ENCODE results near the gene SGCE.
"Not testable (repeated sequence)": the region's sequence is repeated elsewhere in the genome, so short reads cannot be mapped to it uniquely, and the experiment has no call there.

SGCE gene, protein sequence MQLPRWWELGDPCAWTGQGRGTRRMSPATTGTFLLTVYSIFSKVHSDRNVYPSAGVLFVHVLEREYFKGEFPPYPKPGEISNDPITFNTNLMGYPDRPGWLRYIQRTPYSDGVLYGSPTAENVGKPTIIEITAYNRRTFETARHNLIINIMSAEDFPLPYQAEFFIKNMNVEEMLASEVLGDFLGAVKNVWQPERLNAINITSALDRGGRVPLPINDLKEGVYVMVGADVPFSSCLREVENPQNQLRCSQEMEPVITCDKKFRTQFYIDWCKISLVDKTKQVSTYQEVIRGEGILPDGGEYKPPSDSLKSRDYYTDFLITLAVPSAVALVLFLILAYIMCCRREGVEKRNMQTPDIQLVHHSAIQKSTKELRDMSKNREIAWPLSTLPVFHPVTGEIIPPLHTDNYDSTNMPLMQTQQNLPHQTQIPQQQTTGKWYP

DNA sequence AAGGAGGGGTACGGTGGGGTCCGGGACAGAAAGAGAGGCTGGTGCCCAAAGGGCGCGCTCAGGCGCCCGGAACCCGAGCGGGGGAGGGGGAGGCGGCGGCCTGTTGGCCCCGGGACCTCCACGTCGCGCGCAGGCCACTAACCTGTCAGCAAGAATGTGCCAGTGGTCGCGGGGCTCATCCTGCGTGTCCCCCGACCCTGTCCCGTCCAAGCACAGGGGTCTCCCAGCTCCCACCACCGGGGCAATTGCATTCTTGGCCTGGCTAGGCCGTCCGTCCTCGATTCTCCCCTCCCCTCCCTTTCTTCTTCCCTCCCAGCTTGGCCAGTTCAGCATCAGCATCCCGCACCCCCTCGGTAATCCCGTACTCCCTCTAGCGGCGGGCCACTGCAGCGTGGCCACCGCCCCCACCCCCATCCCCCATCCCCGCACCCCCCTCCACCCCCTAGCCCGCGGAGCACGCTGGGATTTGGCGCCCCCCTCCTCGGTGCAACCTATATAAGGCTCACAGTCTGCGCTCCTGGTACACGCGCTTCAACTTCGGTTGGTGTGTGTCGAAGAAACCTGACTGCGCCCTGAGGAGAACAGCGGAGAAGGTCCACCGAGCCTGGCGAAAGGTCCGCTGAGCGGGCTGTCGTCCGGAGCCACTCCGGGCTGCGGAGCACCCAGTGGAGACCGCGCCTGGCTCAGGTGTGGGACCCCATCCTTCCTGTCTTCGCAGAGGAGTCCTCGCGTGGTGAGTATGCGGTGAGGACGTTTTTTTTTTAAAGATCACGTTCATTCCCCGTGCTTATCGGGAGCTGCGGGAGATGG, at the start of gene SGCE:
Gene SGCE (minus strand): TSS at position 286 of the 810 bp plus-strand sequence. CDS start 35 bp downstream, at position 251.
- FAIRE-seq, result no peak

DNA sequence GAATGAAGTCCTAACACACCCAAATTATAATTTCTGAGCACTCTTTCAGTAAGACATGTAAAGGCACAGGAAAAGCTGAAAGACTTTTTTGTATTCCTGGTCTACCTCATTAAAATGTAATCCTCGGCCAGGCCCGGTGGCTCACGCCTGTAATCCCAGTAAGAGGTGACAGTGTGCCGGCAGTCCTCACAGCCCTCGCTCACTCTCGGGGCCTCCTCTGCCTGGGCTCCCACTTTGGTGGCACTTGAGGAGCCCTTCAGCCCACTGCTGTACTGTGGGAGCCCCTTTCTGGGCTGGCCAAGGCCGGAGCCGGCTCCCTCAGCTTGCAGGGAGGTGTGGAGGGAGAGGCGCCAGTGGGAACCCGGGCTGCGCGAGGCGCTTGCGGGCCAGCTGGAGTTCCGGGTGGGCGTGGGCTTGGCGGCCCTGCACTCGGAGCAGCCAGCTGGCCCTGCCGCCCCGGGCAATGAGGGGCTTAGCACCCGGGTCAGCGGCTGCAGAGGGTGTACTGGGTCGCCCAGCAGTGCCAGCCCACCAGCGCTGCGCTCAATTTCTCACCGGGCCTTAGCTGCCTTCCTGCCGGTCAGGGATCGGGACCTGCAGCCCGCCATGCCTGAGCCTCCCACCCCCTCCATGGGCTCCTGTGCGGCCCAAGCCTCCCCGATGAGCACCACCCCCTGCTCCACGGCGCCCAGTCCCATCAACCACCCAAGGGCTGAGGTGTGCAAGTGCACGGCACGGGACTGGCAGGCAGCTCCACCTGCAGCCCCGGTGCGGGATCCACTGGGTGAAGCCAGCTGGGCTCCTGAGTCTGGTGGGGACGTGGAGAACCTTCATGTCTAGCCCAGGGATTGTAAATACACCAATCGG, 49.5 kb upstream of the SGCE start:
- FAIRE-seq, result not testable (repeated sequence)

DNA sequence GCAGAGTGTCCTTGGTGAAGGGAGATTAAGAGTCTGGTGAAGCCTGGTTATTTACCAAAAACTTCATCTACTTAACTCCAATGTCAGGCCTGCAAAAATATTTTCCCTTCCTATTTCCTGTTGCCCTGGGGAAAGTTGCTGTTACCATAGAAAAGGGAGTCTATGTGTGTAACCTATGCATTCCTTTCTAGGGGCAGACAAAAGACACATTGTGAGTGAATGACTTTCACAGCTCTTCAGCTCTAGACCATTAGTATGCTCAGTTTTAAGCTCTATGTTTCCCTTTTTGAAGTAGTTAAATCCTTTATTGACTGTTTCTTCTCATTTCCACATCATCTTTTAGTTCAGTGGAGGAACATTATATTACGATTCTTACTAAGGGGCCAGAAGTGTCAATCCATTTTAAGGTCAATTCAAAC, 45.6 kb upstream of the SGCE start:
- no peak for FAIRE-seq

DNA sequence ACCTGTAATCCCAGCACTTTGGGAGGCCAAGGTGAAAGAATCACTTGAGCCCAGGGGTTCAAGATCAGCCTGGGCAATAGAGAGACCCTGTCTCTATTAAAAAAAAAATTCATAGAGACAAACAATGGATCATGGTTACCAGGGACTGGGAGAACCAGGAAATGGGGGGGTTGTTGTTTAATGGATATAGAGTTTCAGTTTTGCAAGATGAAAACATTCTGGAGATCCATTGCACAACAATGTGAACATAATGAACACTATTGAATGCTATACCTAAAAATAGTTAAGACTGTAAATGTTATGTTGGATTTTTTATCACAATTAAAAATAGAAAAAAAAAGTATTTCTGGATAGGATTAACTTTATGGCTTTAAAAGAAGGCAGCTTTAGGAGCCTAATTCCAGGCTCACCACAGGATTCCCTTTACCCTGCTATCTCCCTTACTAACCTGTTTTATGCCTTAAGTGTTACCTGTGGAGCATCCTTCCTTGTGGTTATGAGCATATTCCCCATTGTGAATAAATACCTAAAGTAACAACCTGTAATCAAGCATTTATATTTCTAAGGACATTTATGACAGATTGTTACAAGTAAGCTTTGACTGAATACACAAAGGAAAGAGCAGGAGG, 45.1 kb upstream of the SGCE start:
- FAIRE-seq, result no peak

DNA sequence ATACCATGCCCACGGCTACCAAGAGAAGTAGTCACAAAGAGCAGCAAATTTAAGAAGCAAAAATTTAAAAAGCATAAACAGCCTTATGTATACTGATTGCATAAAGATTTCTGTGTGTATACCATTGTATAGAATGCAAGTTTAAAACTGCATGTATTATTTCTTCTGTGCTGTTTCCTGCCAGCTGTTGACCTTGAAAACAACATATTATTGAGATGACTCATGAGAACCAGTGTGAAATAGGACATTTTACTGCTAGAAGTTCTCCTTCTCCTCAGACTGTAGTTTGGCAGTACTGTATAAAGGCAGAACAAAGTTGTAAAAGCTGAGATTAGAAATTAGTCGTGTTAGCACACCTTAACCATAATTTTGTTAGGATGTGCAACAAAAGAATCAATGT, 42.3 kb upstream of the SGCE start:
- FAIRE-seq, result no peak

DNA sequence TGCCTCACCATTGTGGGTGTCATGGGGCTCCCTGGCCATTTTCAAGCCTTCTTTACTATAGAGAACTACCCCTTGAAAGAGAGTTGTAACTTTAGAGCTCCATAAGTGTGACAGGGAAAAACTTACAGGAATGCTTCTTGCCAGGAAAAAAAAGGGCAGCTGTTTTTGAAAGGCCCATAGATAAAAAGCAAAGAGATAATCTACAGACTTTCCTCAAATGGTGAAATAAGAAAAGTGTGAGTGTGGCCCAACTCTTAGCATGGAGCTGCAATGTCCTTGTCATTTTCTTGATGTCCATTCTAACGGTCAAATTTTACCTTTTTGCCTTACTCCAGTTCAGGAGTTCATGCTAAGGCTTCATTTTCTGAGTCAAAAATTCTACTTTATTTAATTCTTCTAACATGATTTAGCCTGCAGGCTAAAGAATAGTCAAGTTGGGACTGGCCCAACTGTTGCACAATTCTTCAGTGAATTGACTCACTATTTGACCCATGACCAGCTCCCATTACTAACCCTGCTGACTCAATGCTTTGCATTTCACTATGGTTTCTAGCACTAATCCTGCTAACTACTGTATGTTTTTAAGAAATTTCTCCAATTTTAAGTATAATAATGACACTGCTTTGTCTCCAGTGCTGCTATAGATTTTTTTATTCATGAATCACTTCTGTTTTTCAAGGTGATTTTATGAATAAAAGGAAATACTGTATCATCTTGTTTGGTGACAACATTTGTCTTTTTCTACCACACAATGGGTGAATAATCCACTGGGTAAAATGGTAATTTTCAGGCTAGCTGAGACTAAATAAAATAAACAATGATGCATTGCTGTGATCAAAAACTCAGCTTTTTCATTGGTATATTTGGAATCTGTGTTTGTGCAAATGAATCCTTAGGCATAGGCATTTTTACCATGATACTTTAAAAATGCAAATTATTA, 41.4 kb upstream of the SGCE start:
- FAIRE-seq, result no peak

DNA sequence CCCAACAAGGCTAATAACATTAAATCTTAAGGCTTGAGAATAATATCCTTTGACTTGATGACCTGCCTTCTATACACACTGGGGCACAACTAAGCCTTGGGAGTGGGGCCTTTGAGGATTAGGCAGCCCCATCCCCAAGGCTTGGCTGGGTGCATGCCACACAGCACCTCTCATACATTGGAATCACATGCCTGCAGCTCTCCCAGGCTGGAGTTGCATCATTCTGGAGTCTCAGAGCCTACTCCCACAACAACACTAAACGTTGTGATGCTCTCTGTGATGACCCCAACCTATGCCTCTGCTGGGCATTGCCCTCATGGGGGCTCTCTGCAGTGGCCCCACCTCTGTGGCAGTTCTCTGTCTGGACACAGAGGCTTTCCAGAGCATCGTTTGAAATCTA, 31.9 kb upstream of the SGCE start:
- no peak for FAIRE-seq

DNA sequence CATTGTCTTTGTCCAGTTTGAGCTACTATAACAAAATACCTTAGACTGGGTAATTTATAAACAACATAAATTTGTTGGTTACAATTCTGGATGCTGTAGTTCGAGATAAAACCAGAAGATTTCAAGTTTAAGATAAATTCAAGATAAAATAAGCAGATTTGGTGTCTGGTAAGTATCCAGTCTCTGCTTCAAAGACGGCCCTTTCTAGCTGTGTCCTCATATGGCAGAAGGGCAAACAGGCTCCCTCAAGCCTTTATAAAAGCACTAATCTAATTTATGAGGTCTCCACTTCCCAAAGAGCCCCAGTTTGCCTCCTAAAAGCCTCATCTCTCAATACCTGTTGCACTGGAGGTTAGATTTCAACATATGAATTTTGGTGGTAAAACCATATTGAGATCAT, 31.1 kb upstream of the SGCE start:
- FAIRE-seq, result no peak

DNA sequence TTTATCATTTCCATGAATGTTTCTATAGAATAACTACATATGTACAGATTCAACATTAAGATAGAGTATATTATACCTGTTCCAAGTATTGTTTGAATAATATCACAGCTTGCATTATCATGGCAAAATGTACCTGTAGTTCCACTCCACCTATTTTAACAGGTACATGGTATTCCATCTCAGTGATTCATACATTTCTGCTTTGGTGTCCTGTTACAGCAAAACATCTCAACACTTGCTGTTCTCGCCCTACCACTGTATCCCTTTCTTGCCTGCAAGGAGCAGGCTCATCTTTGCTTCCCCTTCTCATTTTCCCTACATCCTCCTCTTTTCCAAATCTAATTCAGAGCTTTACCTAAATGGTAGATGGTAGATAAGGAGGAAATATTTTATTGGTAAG, 27.1 kb upstream of the SGCE start:
- FAIRE-seq, result no peak

DNA sequence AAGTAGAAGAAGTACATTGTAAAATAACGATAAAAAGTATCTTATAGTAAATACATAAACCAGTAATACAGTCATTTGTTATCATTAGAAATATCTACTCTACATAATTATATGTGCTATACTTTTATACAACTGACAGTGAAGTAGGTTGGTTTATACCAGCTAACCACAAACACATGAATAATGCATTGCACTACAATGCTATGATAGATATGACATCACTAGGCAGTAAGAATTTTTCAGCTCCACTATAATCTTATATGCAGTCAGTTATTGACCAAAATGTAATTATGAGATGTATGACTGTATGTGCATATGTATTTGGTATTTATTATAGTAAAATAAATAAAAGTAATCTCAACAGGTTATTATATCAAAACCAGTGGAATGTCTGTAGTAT, 23.4 kb upstream of the SGCE start:
- FAIRE-seq, result no peak

DNA sequence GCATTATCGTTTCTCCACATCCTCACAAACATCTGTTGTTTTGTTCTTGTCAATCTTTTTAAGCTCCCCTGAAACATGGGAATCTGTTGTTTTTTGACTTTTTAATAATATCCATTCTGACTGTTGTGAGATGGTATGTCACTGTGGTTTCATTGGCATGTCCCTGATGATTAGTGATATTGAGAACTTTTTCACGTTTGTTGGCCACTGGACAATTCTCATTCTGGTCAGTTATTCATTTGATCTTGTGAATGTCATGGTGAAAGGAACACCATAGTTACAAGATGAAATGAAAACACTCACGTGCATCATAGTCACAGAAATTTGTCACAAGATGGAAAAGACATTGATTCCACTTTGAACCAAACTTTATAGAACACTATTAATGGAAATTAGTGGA, 20.5 kb upstream of the SGCE start:
- FAIRE-seq, result no peak

DNA sequence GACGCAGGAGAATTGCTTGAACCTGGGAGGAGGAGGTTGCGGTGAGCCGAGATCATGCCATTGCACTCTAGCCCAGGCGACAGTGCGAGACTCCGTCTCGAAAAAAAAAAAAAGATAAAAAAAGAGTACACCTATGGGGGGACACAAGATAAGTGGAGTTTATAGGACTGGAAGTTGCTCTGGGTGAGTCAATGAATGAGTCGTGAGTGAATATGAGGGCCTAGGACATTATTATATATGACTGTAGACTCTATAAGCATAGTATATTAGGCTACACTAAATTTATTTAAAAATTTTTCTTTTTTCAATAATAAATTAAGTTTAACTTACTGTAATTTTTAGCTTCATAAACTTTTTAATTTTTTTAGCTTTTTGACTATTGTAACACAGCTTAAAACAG, 19.4 kb upstream of the SGCE start:
- FAIRE-seq, result no peak

DNA sequence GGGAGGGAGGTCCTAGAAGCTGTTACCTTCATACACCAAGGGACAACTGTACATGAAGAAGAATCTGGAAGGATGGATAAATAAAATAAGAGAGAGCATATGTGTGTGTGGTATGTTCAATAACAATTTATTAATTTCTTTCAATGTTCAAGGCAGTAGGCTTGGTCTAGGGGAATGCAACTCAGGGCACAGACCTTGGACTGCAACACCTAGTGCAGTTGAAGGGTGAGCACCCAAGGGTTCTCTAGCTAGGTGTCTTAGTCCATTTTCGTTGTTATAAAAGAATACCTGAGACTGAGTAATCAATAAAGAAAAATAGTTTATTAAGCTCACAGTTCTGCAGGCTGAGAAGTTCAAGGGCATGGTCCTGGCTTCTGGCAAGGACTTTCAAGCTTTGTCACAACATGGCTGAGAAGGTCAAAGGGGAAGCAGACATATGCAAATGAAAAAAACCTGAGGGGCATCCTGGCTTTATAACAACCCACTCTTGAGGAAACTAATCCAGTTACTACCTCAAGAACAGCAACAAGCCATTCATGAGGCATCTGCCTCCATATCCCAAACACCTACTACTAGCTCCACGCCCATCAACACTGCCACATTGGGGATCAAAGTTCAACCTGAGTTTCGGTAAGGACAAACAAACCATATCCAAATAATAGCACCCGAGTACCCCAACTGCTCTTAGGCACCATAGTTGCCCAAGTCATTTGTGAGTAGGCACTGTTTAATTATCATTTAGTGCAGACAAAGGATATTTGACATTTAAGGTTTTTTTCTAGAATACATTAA, 15.7 kb upstream of the SGCE start:
- FAIRE-seq, result no peak

DNA sequence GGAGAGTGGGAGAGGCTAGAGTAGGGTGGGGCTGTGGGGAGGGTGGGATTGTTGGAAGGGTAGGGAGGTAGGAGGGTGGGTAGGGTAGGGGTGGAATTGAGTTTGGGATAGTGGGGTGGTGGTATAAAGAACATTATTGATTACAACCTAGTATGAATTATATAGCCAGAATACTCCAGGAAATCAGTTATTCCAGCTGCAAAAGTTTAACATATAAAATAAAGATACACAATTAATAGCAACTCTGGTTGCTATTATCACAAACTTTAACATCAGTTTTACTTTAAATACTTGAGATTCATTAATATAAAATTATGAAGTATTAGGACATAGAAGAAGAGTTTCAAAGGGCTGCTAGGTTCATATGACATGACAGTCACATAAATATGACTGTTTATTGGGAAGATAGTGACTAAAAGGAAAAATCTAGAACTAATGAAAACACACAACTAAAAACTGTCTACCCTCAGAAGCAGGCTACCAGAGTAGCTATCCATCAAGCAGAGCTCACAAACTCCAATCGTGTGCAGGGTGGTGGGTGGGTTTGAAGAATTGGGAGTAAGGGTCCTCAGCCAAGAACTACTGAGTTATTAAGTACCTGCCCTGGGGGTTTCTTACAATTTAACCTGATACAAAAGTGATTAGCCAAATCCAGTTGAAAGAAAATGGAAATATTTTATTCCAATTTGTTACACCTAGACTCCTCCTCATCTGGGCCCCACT, 14.0 kb upstream of the SGCE start:
- FAIRE-seq, result no peak

DNA sequence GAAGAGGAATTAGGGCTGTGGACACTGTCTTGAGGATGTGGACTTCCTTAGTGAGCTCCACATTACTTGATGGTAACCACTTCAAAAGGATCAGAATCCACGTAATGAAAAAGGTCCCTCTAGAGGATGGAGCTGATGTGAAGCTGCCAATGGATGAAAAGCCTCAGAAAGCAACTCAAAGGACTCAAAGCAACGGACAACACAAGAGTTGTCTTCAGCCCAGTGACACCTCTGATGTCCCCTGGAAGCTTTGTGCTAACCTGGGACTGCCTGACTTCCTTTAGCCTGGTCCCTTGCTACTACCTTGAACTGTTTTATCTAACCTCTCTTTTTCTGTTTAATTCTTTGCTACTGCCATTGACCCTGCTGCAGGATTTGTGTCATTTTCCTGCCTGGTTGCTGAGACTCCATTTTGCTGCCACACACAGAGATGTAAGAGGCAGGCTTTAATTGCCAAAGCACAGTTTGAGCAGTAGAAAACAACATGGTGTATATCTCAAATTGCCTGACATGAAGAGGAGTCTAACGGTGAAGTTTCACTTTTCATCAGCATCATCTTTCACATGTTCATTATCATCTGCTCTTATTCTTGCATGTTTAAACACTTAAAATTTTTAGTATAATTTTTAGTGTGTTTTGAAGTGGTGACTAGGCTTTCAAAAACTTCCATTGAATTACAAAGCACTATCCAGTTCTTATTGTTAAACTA, 11.1 kb upstream of the SGCE start:
- no peak for FAIRE-seq

DNA sequence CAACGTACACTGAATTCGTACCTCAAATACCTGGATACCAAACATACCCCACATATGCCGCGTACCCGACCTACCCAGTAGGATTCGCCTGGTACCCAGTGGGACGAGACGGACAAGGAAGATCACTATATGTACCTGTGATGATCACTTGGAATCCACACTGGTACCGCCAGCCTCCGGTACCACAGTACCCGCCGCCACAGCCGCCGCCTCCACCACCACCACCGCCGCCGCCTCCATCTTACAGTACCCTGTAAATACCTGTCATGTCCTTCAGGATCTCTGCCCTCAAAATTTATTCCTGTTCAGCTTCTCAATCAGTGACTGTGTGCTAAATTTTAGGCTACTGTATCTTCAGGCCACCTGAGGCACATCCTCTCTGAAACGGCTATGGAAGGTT, 9.5 kb upstream of the SGCE start:
- FAIRE-seq, result no peak

DNA sequence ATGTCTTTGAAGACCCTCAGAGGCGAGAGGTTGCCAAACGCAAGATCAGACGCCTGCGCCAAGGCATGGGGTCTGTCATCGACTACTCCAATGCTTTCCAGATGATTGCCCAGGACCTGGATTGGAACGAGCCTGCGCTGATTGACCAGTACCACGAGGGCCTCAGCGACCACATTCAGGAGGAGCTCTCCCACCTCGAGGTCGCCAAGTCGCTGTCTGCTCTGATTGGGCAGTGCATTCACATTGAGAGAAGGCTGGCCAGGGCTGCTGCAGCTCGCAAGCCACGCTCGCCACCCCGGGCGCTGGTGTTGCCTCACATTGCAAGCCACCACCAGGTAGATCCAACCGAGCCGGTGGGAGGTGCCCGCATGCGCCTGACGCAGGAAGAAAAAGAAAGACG, 8.1 kb upstream of the SGCE start:
- FAIRE-seq, result no peak

DNA sequence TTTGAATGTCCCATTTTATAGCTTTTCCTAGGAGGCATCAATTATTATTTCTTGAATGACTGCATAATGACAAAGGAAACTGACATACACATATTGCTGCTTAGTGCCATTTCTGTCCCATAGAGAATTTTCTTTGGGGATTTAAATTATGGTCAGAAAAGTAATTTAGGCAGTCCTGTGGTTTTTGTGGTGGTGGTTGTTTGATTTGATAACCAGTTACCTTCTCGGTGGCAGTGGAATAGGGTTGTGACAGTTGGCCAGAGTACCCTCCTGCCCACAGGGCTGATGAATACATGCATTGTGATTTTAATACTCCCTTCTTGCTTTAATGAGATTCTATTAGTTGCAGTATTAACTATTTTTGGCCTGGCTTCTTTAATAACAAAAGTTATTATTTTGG, 6.6 kb upstream of the SGCE start:
- no peak for FAIRE-seq

DNA sequence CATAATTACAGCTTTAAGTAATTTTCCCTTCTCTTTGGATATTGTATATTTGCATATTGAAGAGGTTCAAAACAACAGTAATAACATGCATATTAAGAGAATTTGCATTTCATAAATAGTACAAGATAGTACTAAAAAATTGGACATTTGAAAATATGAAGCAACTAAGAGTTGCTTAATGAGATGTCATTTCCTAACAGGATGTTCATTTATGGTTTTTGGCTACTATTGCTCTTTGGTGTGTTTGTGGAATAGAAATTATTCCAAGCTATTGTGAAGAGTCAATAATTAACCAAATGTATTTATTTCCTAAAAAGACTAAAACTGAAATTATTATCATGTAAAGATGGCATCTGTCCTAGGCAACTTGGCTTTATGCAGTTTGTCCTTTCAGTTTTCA, 4.1 kb upstream of the SGCE start:
- FAIRE-seq, result no peak

All from colon (tissue), 2 donors.